IPS-11a (cell line): ENCODE results near the gene DND1.
"Not testable (repeated sequence)": the region's sequence is repeated elsewhere in the genome, so short reads cannot be mapped to it uniquely, and the experiment has no call there.

ENCODE experiments used
- H3K4me3 ChIP-seq: one replicate; pipeline ENCODE4 v1.5.1; 2013; ENCODE audit warnings: low read depth, low read length, control low read depth

Gene DND1

DNA sequence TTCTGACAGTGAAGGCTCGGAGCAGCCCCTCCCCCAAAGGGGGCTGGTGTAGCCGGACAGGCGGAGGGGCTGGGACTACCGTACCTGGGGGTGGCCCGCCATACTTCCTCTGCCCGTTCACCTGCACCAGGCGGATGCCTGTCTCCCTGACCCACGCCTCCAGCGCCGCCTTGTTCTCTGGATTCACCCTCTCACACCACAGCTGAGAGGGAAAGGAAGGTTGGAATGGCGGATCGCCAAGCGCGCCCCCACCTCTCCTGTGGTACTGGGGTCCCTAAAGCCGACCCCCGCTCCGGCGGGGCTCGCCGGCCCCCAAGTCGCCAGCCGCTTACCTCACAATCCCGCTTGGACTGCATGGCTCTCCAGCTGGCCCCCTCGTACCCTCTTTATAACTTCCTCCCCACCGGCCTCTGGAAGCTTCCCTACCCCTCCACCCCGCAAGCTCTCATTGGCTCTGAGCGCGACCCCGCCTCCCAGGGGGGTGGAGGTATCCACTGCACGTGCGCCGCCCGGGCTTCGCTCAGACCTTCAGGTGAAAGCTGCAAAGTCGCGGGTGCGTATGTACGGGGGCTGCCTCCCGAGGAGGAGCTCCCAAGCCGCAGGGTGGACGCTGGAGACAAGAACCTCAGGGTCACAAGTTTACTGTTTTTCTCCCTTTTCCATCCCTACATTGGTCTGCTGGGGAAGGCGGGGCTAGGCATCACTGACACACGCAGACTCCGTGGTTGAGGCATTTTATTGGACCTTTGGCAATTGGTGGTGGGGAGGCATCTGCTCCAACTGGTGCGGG lies at the start of gene DND1:
Gene DND1, minus strand, starts transcription at position 390 of the 790 bp plus-strand sequence. Its CDS starts 34 bp downstream, at position 356.
- peak within 1 kb of the TSS; percentile 14 for H3K4me3 ChIP-seq

DNA sequence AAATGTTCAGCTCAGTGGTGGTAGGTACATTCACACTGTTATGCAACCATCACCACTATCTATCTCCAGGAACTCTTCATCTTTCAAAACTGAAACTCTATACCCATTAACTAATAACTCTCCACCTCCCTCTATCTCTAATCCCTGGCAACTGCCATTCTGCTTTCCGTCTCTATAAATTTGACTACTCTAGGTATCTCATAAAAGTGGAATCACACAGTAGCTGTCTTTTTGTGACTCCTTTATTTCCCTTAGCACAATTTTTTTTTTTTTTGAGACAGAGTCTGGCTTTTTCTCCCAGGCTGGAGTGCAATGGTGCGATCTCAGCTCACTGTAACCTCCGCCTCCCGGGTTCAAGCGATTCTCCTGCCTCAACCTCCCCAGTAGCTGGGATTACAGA lies 48.0 kb upstream of the DND1 start:
- not testable (repeated sequence) for H3K4me3 ChIP-seq

- H3K4me3 ChIP-seq: not testable (repeated sequence)
Measured at GRCh38 chr5:140720738-140721137, 47.4 kb upstream of the DND1 start.

DNA sequence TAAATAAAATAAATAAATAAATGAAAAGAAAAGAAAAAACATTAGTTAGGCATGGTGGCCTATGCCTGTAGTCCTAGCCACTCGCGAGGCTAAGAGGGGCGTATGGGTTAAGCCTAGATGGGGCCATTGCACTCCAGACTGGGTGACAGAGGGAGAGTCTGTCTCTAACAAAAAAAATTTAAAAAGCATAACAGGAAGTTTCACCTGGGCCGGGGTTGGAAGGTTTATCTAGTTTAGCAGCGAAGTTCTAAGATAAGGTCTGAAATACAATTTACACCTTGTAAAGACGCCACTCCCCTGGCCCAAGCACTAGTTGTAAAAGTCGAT lies 44.9 kb upstream of the DND1 start:
- H3K4me3 ChIP-seq: no peak overlapping the region

DNA sequence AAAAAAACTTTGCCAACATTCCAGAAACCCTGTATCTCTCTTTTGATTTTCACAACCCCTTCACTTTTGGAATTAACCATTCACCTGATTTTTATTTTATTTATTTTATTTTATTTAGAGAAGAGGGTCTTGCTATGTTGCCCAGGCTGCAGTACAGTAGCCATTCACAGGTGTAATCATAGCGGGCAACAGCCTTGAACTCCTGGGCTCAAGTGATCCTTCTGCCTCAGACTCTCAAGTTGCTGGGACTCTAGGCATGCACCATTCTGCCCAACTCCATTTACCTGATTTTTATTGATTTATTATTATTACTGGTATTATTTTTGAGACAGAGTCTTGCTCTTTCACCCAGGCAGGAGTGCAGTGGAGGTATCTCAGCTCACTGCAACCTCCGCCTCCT lies 42.9 kb upstream of the DND1 start:
- H3K4me3 ChIP-seq: not testable (repeated sequence)

GRCh38 chr5:140713562-140714094 lies 40.3 kb upstream of the DND1 start:
- H3K4me3 ChIP-seq: no peak overlapping the region

DNA sequence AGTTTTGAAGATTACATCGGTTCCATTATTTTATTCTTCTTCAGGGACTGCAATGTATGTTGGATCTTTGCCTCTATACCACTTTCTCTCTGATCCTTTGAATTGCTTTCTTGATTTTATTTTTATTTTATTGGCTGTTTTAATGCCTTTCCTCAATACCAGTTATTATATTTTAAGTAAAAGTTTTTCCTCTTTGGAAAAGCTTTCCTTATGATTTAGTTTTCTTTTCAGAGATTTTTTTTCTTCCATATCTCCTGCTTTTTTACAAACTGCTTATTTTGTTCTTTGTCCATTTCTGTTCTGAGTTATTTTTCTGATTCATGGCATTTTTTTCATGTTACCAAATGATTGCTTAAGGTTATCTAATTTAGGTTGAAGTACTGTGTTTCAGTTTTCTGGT lies 38.4 kb upstream of the DND1 start:
- H3K4me3 ChIP-seq: no peak overlapping the region

- peak overlapping the region; percentile 63 for H3K4me3 ChIP-seq
Measured at GRCh38 chr5:140710899-140711552, 37.6 kb upstream of the DND1 start.

DNA sequence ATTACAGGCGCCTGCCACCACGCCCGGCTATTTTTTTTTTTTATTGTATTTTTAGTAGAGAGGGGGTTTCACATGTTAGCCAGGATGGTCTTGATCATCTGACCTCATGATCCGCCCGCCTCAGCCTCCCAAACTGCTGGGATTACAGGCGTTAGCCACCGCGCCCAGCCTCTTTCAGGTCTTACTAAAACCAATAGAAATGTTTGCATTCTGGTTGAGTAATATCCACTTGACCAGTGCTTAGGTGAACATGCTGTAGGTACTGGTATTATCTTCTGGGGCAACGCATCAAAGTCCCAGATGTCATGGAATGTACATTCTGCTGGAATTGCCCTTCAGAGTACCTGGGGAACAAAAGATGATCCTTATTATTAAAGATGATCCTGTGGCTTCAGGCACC lies 35.4 kb upstream of the DND1 start:
- H3K4me3 ChIP-seq: not testable (repeated sequence)

DNA sequence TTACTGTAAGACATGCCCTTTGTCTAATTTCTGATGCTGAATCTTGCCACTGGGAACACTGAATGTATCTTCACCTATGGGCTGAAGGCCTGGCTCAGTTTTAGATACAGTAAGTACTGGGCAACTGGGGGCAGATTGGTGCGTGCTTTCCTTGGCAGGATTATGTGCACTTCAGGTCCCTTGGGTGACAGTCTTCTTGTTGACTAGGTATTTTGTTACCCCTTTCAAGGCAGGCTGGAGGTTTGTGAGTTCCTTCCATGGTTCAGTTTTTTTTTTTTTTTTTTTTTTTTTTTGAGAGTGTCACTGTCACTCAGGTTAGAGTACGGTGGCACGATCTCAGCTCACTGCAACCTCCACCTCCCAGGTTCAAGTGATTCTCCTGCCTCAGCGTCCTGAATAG lies 34.4 kb upstream of the DND1 start:
- no peak overlapping the region for H3K4me3 ChIP-seq

- peak within 1 kb of the TSS; percentile 95 for H3K4me3 ChIP-seq
Measured at GRCh38 chr5:140700177-140701144, 27.1 kb upstream of the DND1 start, which contains the start of gene ZMAT2. TSS of gene ZMAT2 (plus strand) at chr5:140700447. CDS start at chr5:140700461, 14 bp downstream.

- H3K4me3 ChIP-seq: no peak overlapping the region
Measured at GRCh38 chr5:140696891-140697492, 23.6 kb upstream of the DND1 start.

GRCh38 chr5:140694276-140694675 lies 20.9 kb upstream of the DND1 start:
- no peak overlapping the region for H3K4me3 ChIP-seq

GRCh38 chr5:140690941-140691924 lies 17.9 kb upstream of the DND1 start, which contains the start of the genes HARS1 and HARS2:
TSS of gene HARS1 (minus strand) at chr5:140691370. CDS start at chr5:140691304, 66 bp downstream.
TSS of gene HARS2 (plus strand) at chr5:140691455. CDS start at chr5:140691649, 194 bp downstream.
- H3K4me3 ChIP-seq: peak within 1 kb of the TSS; percentile 98

GRCh38 chr5:140690376-140690932 lies 17.1 kb upstream of the DND1 start:
- peak overlapping the region; percentile 98 for H3K4me3 ChIP-seq

GRCh38 chr5:140678993-140679392 lies 5.6 kb upstream of the DND1 start:
- no peak overlapping the region for H3K4me3 ChIP-seq

- H3K4me3 ChIP-seq: no peak overlapping the region
Measured at GRCh38 chr5:140677947-140678346, 4.6 kb upstream of the DND1 start.

DNA sequence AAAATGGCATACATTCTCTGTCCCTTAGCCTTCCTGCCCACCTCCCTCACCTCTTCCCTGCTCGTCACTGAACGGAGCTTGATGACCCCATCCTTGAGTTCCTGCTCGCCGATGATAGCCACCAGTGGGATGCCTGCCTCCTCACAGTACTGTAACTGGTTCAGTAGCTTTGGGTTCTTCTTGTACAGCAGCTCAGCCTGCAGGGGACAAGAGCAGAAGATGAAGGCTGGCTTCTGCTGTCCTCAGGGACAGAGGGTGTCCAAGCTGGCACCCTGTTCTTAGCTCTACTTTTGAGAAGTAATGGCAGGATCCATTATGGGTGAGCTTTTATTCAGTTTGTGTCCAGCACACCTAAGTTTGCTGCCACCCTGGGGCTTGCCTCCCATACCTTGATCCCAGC lies 1.3 kb upstream of the DND1 start:
- H3K4me3 ChIP-seq: no peak overlapping the region

- H3K4me3 ChIP-seq: no peak overlapping the region
Measured at GRCh38 chr5:140674211-140674610, 835 bp upstream of the DND1 start.
